GM12878 (cell line): ENCODE data around the gene ZCCHC8. TPM values are rescaled to one million over a fixed set of nuclear protein-coding genes. Genes with fewer than 3 reads are reported as not detected.
"Not testable (repeated sequence)": the region's sequence is repeated elsewhere in the genome, so short reads cannot be mapped to it uniquely, and the experiment has no call there.

ENCODE experiments used
- ATAC-seq: fragments of 200-7000 bp; cut with Tn5 transposase; 3 replicates; pipeline ENCODE4 v1.9.1; 2020; ENCODE audit warnings: mild to moderate bottlenecking, moderate library complexity
- BruUV-seq: library from RNA; stranded (reverse); fragments of 400-500 nt; replicated peaks from 2 replicates; lab custom pipeline; 2021; lab: Mats Ljungman, UMichigan
- CTCF ChIA-PET: fragments of 300-600 bp; sonication (Branson Sonifier 250); formaldehyde crosslinking; extraction: SDS; loops from one replicate; lab custom pipeline; 2021; ENCODE audit warnings: inconsistent platforms; lab: Yijun Ruan, JAX
- POLR2A ChIA-PET: fragments of 350-600 bp; formaldehyde crosslinking; extraction: SDS; loops from one replicate; lab custom pipeline; 2021; ENCODE audit warnings: inconsistent platforms; lab: Charles Lee
- RAD21 ChIA-PET: fragments of 300-600 bp; sonication (Branson Sonifier 250); formaldehyde crosslinking; loops from one replicate; lab custom pipeline; 2023; ENCODE audit warnings: antibody characterized with exemption; ENCODE audit not compliant: unreplicated experiment; lab: Charles Lee
- SMC1A ChIA-PET: fragments of 300-600 bp; sonication (Branson Sonifier 250); formaldehyde crosslinking; loops from one replicate; lab custom pipeline; 2023; ENCODE audit not compliant: unreplicated experiment, uncharacterized antibody; lab: Charles Lee
- DNase-seq: peaks from one replicate; pipeline ENCODE4 v3.0.0-alpha.2; 2011; ENCODE audit warnings: low read depth, low spot score
- FAIRE-seq: peaks from 3 replicates; lab custom pipeline; 2011; peaks lifted over from hg19 to GRCh38; lab: Jason Lieb, UNC
- H2AFZ ChIP-seq: 2 replicates; pipeline ENCODE4 v1.6.0; 2011; ENCODE audit warnings: low read depth, low read length, control low read depth; ENCODE audit not compliant: control insufficient read depth
- H3K27ac ChIP-seq: 2 replicates; pipeline ENCODE4 v1.5.1; 2011; ENCODE audit warnings: control low read depth; ENCODE audit not compliant: control insufficient read depth, insufficient read depth
- H3K27me3 ChIP-seq, 2 experiments: replicated peaks in 1 of 2; 2 replicates each; pipeline versions ENCODE4 v1.6.0 to v1.6.1; 2011; ENCODE audit warnings: low read length in 1 of 2; ENCODE audit not compliant: control insufficient read depth in 2 of 2, insufficient read depth in 2 of 2
- H3K36me3 ChIP-seq, 2 experiments: 2 replicates each; pipeline ENCODE4 v1.5.1; 2011; ENCODE audit warnings: low read length in 1 of 2; ENCODE audit not compliant: control insufficient read depth in 2 of 2, insufficient read depth in 2 of 2
- H3K4me1 ChIP-seq: 2 replicates; pipeline ENCODE4 v1.6.1; 2011; ENCODE audit warnings: mild to moderate bottlenecking, low read length, moderate library complexity, mixed read lengths; ENCODE audit not compliant: control insufficient read depth, insufficient read depth
- H3K4me2 ChIP-seq: 2 replicates; pipeline ENCODE4 v1.6.0; 2011; ENCODE audit warnings: control low read depth; ENCODE audit not compliant: control insufficient read depth, insufficient read depth
- H3K4me3 ChIP-seq: fragments of 200-600 bp; sonication (generic); 2 replicates; pipeline ENCODE4 v1.5.1; 2016
- H3K79me2 ChIP-seq: 2 replicates; pipeline ENCODE4 v1.6.0; 2011; ENCODE audit warnings: low read length; ENCODE audit not compliant: control insufficient read depth, insufficient read depth
- H3K9ac ChIP-seq: 2 replicates; pipeline ENCODE4 v1.8.0; 2011; ENCODE audit warnings: low read length, control low read depth, mixed read lengths; ENCODE audit not compliant: control insufficient read depth, insufficient read depth
- H3K9me3 ChIP-seq: replicated peaks from 3 replicates; pipeline ENCODE4 v1.5.1; 2011; ENCODE audit warnings: mild to moderate bottlenecking, low read length; ENCODE audit not compliant: control insufficient read depth, insufficient read depth
- H4K20me1 ChIP-seq: 2 replicates; pipeline ENCODE4 v1.6.0; 2011; ENCODE audit not compliant: control insufficient read depth, insufficient read depth
- EP300 ChIP-seq, 2 experiments: fragments of 150-350 bp in 1 of 2; IDR thresholded peaks; 2 replicates each; pipeline ENCODE4 v1.6.1; 2011 to 2012; ENCODE audit warnings: low read depth in 2 of 2, low read length in 2 of 2, borderline replicate concordance in 1 of 2, improper control_type of control experiment in 1 of 2, inconsistent platforms in 1 of 2; ENCODE audit not compliant: control insufficient read depth in 1 of 2
- KLF5 ChIP-seq: fragments of 450-650 bp; IDR thresholded peaks from 2 replicates; pipeline ENCODE4 v1.6.1; 2014; ENCODE audit warnings: mild to moderate bottlenecking; ENCODE audit not compliant: partially characterized antibody
- NR2C2 ChIP-seq: IDR thresholded peaks from 2 replicates; pipeline ENCODE4 v1.6.1; 2011; ENCODE audit warnings: borderline replicate concordance, low read depth; ENCODE audit not compliant: control insufficient read depth, insufficient read length
- SREBF1 ChIP-seq: IDR thresholded peaks from 2 replicates; pipeline ENCODE4 v1.6.1; 2012; ENCODE audit warnings: mild to moderate bottlenecking, low read length
- SRF ChIP-seq, 2 experiments: IDR thresholded peaks; 2 replicates each; pipeline ENCODE4 v1.6.1; 2011; ENCODE audit warnings: low read depth in 2 of 2, low read length in 2 of 2, mild to moderate bottlenecking in 1 of 2, moderate library complexity in 1 of 2
- SUPT20H ChIP-seq: IDR thresholded peaks from 2 replicates; pipeline ENCODE4 v1.6.1; 2011; ENCODE audit warnings: low read depth, mild to moderate bottlenecking, low read length, moderate library complexity, borderline replicate concordance; ENCODE audit not compliant: control insufficient read depth
- ZNF622 ChIP-seq: fragments of 450-650 bp; IDR thresholded peaks from 2 replicates; pipeline ENCODE4 v1.6.1; 2017; ENCODE audit warnings: mild to moderate bottlenecking, inconsistent platforms
- WGBS: methylation state at CpG from one replicate; pipeline ENCODE4 v1.1.6; 2016; ENCODE audit warnings: low lambda C conversion rate; ENCODE audit not compliant: insufficient replicate concordance, insufficient coverage; ENCODE audit errors: missing lambda C conversion rate; 5-methylcytosine and 5-hydroxymethylcytosine counted together
- in situ Hi-C: fragments of 300-500 bp; cut with MboI; formaldehyde crosslinking; loops from 9 replicates; pipeline ENCODE4 v1.14.3; 2018; ENCODE audit warnings: mixed read lengths
- intact Hi-C: fragments of 100-400 bp; cut with micrococcal nuclease; formaldehyde crosslinking; loops from one replicate; pipeline ENCODE4 v1.14.2; 2022; ENCODE audit not compliant: unreplicated experiment
- polyA plus RNA-seq, 11 experiments: library from polyadenylated mRNA; depleted of rRNA in 4 of 11; unstranded in 6 of 11; stranded (reverse) in 5 of 11; fragments of >200 nt; fragmentation: Nextera tagmentation in 4 of 11; fragmentation: Illumina TruSeq in 1 of 11; extraction: Ambion mirVana in 4 of 11; extraction: Trizol in 1 of 11; gene quantifications; 1 replicate in 1 of 11; 2 replicates in 10 of 11; pipeline versions ENCODE4 v1.2.1 to v1.2.3, GENCODE V29; 2011 to 2016; ENCODE audit warnings: inconsistent platforms in 2 of 11, missing spikeins in 2 of 11, low read depth in 1 of 11
- total RNA-seq, 4 experiments: library from RNA; depleted of rRNA in 3 of 4; stranded (reverse); fragments of >200 nt in 3 of 4; fragmentation: Illumina TruSeq in 1 of 4; extraction: Trizol in 1 of 4; gene quantifications; 2 replicates each; pipeline versions ENCODE4 v1.2.1 to v1.2.3, GENCODE V29; 2013 to 2021

Gene ZCCHC8
- total and polyA plus RNA-seq, 10 of the 15 experiments (the other 5 are each of a cell fraction or from before 2014, with no cell fraction given): 8.8 to 34.8 (median 21.7) TPM

DNA sequence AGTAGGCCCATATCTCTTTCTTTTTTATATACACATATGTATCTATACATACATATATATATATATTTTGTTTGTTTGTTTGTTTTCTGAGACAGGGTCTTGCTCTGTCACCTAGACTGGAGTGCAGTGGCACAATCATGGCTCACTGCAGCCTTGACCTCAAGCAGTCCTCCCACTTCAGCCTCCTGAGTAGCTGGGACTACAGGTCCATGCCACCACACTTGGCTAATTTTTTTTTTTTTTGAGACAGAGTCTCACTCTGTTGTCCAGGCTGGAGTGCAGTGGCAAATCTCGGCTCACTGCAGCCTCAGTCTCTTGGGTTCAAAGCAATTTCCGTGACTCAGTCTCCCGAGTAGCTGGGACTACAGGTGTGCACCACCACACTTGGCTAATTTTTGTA lies 12.9 kb downstream of the ZCCHC8 start:
- H3K27ac ChIP-seq, BruUV-seq, H3K9me3 ChIP-seq, H3K4me2 ChIP-seq, FAIRE-seq, H3K79me2 ChIP-seq, H3K27me3 ChIP-seq, H4K20me1 ChIP-seq, CTCF ChIA-PET, H2AFZ ChIP-seq, H3K4me1 ChIP-seq, DNase-seq, SMC1A ChIA-PET, H3K4me3 ChIP-seq, in situ Hi-C loops, intact Hi-C loops, POLR2A ChIA-PET, RAD21 ChIA-PET, H3K9ac ChIP-seq, ATAC-seq: not testable (repeated sequence)
- H3K36me3 ChIP-seq: peaks cover 9 to 29% of the 10 kb centered on the region in 2 experiments
- 100% methylated on average over 3 of the region's 3 CpGs for WGBS

- H3K4me2 ChIP-seq: no peak overlapping the region
- intact Hi-C loops: no loop called here
- no peak overlapping the region for H3K27ac ChIP-seq
- RAD21 ChIA-PET: no interaction called here
- H3K9ac ChIP-seq: no peak overlapping the region
- CTCF ChIA-PET: interaction anchor here (0.6 to 0.9 kb wide), 2 partner anchors 9 to 13 kb away, joined by 3 read pairs; no protein-coding TSS in a partner anchor
- no peaks in the 10 kb centered on the region for H3K27me3 ChIP-seq
- ATAC-seq (no peak), FAIRE-seq (no peak), DNase-seq (no peak)
- no peaks in the 10 kb centered on the region for H4K20me1 ChIP-seq
- H3K9me3 ChIP-seq: no peaks in the 10 kb centered on the region
- 75% methylated on average over 7 of the region's 7 CpGs for WGBS
- TSS peak; percentile 21 for BruUV-seq
- no peak overlapping the region for H3K4me3 ChIP-seq
- no peak overlapping the region for H2AFZ ChIP-seq
- POLR2A ChIA-PET: interaction anchor here (0.8 kb wide), 1 partner anchor 13 kb away, joined by 3 read pairs; the partner anchor contains the start of gene ZCCHC8
- in situ Hi-C loops: no loop called here
- H3K4me1 ChIP-seq: no peaks in the 10 kb centered on the region
- SMC1A ChIA-PET: interaction anchor here (0.7 to 1.7 kb wide), 3 partner anchors 10 to 18 kb away, joined by 3 to 5 read pairs (median 4); no protein-coding TSS in a partner anchor
- no peaks in the 10 kb centered on the region; the same call in 1 of the 2 replicates for H3K79me2 ChIP-seq
- TF ChIP-seq NR2C2 (no peak), KLF5 (no peak), EP300 (IDR thresholded peaks at IDR 0.05; ENCODE audit: borderline replicate concordance in 1 of 2, control insufficient read depth in 1 of 2, low read depth in 2 of 2, low read length in 2 of 2) (no peak), SRF (IDR thresholded peaks at IDR 0.05; ENCODE audit: low read depth in 2 of 2, low read length in 2 of 2) (no peak), ZNF622 (no peak), SREBF1 (no peak), SUPT20H (no peak)
- TF ChIP-seq, all 136 proteins: peak for 0
- peaks cover 6 to 29% of the 10 kb centered on the region in 2 experiments for H3K36me3 ChIP-seq
Observed at GRCh38 chr12:122486805-122487426, 13.8 kb downstream of the ZCCHC8 start.

DNA sequence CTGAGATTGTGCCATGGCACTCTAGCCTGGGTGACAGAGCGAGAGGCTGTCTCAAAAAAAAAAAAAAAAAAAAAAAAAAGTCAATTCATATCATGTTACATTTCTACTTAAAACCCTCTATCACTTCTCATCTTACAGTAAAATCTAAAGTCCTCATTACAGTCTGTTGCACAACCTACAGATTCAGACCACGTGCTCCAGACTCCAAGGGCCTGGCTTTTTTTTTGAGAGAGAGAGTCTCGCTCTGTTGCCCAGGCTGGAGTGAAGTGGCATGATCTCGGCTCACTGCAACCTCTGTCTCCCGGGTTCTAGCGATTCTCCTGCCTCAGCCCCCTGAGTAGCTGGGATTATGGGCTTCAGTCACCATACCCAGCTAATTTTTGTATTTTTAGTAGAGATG lies 14.4 kb downstream of the ZCCHC8 start:
- ChIA-PET CTCF (interaction anchor here (0.6 to 3.5 kb wide), 3 partner anchors 10 to 14 kb away, joined by 3 to 13 read pairs (median 3); no protein-coding TSS in a partner anchor), SMC1A (interaction anchor here (1.1 to 1.7 kb wide), 2 partner anchors 11 to 12 kb away, joined by 3 to 5 read pairs; no protein-coding TSS in a partner anchor), RAD21 (interaction anchor here (0.6 kb wide), 1 partner anchor 13 kb away, joined by 3 read pairs; no protein-coding TSS in a partner anchor)
- H4K20me1 ChIP-seq, H3K4me2 ChIP-seq, POLR2A ChIA-PET, H3K27ac ChIP-seq, intact Hi-C loops, H3K4me3 ChIP-seq, FAIRE-seq, in situ Hi-C loops, ATAC-seq, BruUV-seq, H2AFZ ChIP-seq, H3K79me2 ChIP-seq, DNase-seq, H3K27me3 ChIP-seq, H3K9me3 ChIP-seq, H3K9ac ChIP-seq, H3K4me1 ChIP-seq: not testable (repeated sequence)
- WGBS: 94% methylated on average over 5 of the region's 6 CpGs
- H3K36me3 ChIP-seq: peaks cover 3 to 28% of the 10 kb centered on the region in 2 experiments
